Measurements from ENCODE around the gene PPP2R3A. TPM values are rescaled to one million over a fixed set of nuclear protein-coding genes. Genes with fewer than 3 reads are reported as not detected.

The PPP2R3A gene
- total RNA-seq, 1 donor from 2014 or later = 10.5 TPM

GRCh38 chr3:136195258-136196063 is 229.9 kb downstream of the PPP2R3A start:
- H3K27ac ChIP-seq = peak overlapping the region; percentile 99 to 100
- peaks cover 3 to 28% of the 10 kb centered on the region in 2 donors for H3K4me1 ChIP-seq
- no peaks in the 10 kb centered on the region for H3K27me3 ChIP-seq
- DNase-seq (ENCODE audit: low spot score in 2 of 2) = peak; percentile 32 to 89
- intact Hi-C loops (cut with DNase I) = loop anchor here (1.0 to 10.0 kb wide), 7 partner anchors 53 to 819 kb away; partner anchors contain the start of genes NCK1, PCCB, PPP2R3A and STAG1
- no peak for TF ChIP-seq CTCF (IDR thresholded peaks at IDR 0.05)
- H3K4me3 ChIP-seq = peak overlapping the region; percentile 69 to 93
- H3K9me3 ChIP-seq = no peaks in the 10 kb centered on the region
- no peaks in the 10 kb centered on the region for H3K36me3 ChIP-seq

GRCh38 chr3:136196064-136196400 is 230.5 kb downstream of the PPP2R3A start, which contains the start of gene MSL2:
Gene MSL2, minus strand, starts transcription at chr3:136196335. Its CDS starts 1,222 bp downstream, at chr3:136195113.
- intact Hi-C loops (cut with DNase I) = loop anchor here (1.0 to 10.0 kb wide), 7 partner anchors 53 to 819 kb away; partner anchors contain the start of genes NCK1, PCCB, PPP2R3A and STAG1

DNA sequence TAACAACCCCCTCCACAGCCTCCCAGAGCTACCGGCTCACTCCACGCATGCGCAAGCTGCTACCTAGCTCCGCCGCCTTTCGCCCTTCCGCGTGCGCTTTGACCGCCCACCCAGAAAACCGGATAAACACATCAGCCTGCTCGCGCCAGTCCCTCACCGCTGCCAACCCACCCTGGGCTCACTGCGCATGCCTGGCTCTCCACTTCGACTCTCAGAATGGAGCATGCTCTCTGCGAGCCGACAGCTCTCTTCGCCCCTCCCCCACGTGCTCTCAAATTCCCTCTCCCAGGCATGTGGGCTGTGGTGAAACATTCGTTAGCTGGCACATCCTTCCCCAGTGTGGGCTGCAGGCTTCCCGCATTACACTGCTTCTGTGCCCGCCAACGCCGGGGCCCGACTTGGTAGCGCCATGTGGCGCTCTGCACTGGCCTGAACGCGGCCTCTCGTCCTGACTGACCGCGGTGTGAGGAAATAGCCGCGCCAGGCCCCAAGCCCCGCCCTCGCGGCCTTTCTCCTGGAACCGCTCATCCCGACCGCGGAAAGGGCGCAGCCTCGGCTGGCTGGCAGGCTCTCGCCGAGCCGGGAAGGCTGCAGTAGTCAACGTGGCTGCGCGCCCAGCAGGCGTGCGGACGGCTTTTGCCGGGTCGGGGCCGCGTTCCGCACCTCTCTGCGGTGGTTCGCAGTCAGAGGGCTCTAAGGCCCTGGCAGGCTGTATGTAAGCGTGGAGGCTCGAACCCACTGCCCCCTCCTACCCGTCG is 231.1 kb downstream of the PPP2R3A start:
- no peaks in the 10 kb centered on the region for H3K27me3 ChIP-seq
- TF ChIP-seq CTCF (IDR thresholded peaks at IDR 0.05) = no peak
- intact Hi-C loops (cut with DNase I) = loop anchor here (1.0 to 10.0 kb wide), 7 partner anchors 54 to 818 kb away; partner anchors contain the start of genes NCK1, PCCB, PPP2R3A and STAG1

More at GRCh38 chr3:136196064-136196400, 230.5 kb downstream of the PPP2R3A start, which contains the start of gene MSL2:
- Histone ChIP-seq H3K36me3 (no peaks in the 10 kb centered on the region), H3K27me3 (no peaks in the 10 kb centered on the region), H3K4me3 (peak within 1 kb of the TSS; percentile 69 to 93), H3K9me3 (no peaks in the 10 kb centered on the region), H3K4me1 (peaks cover 3 to 23% of the 10 kb centered on the region in 2 donors), H3K27ac (peak within 1 kb of the TSS; percentile 99 to 100)
- DNase-seq (ENCODE audit: low spot score in 2 of 2) = no peak
- TF ChIP-seq CTCF (IDR thresholded peaks at IDR 0.05) = no peak

DNA sequence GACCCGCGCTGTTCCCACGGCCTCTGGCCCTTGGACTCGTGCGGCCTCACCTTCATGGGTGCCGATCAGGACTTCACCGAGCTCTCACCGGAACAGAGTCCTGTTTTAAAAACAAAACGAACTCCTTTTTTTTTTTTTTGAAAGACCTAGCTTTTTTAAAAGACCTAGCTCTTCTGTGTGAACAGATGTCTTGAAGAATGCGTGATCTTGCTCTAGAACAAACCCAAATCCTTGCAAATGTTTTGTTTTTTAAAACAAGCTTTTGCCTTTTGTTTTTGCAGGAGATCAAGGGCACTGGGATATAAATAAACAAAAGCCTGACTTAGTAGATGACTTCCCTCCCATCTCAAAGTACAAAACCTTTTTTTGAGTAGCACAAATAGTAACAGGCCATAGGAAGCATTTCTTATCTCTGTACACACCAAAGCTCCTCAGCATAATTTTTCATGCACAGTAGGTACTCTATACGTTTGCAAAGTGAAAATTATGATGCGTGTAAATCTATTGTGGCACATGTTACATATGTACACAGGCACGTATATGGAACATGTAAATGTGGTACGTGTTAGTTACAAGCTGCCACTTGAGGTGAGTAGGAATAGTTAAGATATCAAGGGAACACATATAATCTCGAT is 231.7 kb downstream of the PPP2R3A start:
- H3K4me1 ChIP-seq = peaks cover 3 to 11% of the 10 kb centered on the region in 2 donors
- H3K9me3 ChIP-seq = no peaks in the 10 kb centered on the region
- H3K36me3 ChIP-seq = no peaks in the 10 kb centered on the region
- no peak for TF ChIP-seq CTCF (IDR thresholded peaks at IDR 0.05)
- H3K4me3 ChIP-seq = peak overlapping the region; percentile 69 to 93
- intact Hi-C loops (cut with DNase I) = loop anchor here (2.0 to 10.0 kb wide), 4 partner anchors 54 to 818 kb away; partner anchors contain the start of gene PPP2R3A
- H3K27ac ChIP-seq = peak overlapping the region; percentile 99 to 100
- DNase-seq (ENCODE audit: low spot score in 2 of 2) = no peak
- no peaks in the 10 kb centered on the region for H3K27me3 ChIP-seq

More for the DNA sequence above, 231.1 kb downstream of the PPP2R3A start:
- H3K4me1 ChIP-seq = peaks cover 3 to 18% of the 10 kb centered on the region in 2 donors
- H3K27ac ChIP-seq = peak overlapping the region; percentile 99 to 100
- DNase-seq (ENCODE audit: low spot score in 2 of 2) = peak; percentile 96 to 99
- peak overlapping the region; percentile 69 to 93 for H3K4me3 ChIP-seq
- H3K36me3 ChIP-seq = no peaks in the 10 kb centered on the region
- H3K9me3 ChIP-seq = no peaks in the 10 kb centered on the region

Other genes starting within 250 kb of the PPP2R3A start
- gene MSL2, start 230.6 kb downstream of the PPP2R3A start, total RNA-seq = 16.5 TPM